Epithelial cell of esophagus (primary cell): Measurements from ENCODE around the gene RBM42.

Experiments
- DNase-seq: peaks from one replicate; pipeline ENCODE4 v3.0.0; 2010; ENCODE audit warnings: low read depth
- H3K4me3 ChIP-seq: 2 replicates; pipeline ENCODE4 v1.5.1; 2011; ENCODE audit warnings: mild to moderate bottlenecking, low read length, control low read depth
- TF ChIP-seq, protein P1 (sequence below): IDR thresholded peaks from 2 replicates; pipeline ENCODE4 v1.5.1; 2011; ENCODE audit warnings: low read depth, mild to moderate bottlenecking, low read length, control low read depth, inconsistent platforms; ENCODE audit not compliant: insufficient read depth; ENCODE audit errors: missing control alignments

RBM42 gene

DNA sequence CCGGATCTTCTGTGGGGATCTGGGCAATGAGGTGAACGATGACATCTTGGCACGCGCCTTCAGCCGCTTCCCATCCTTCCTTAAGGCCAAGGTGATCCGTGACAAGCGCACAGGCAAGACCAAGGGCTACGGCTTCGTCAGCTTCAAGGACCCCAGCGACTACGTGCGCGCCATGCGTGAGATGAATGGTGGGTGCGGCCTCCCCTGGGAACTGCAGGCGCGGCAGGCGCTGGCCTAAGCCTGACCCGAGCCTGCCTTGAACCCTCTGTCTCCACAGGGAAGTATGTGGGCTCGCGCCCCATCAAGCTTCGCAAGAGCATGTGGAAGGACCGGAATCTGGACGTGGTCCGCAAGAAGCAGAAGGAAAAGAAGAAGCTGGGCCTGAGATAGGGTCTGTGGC, 8.3 kb downstream of the RBM42 start:
- no peak for DNase-seq
- H3K4me3 ChIP-seq = no peak overlapping the region
- TF ChIP-seq, protein P1, sequence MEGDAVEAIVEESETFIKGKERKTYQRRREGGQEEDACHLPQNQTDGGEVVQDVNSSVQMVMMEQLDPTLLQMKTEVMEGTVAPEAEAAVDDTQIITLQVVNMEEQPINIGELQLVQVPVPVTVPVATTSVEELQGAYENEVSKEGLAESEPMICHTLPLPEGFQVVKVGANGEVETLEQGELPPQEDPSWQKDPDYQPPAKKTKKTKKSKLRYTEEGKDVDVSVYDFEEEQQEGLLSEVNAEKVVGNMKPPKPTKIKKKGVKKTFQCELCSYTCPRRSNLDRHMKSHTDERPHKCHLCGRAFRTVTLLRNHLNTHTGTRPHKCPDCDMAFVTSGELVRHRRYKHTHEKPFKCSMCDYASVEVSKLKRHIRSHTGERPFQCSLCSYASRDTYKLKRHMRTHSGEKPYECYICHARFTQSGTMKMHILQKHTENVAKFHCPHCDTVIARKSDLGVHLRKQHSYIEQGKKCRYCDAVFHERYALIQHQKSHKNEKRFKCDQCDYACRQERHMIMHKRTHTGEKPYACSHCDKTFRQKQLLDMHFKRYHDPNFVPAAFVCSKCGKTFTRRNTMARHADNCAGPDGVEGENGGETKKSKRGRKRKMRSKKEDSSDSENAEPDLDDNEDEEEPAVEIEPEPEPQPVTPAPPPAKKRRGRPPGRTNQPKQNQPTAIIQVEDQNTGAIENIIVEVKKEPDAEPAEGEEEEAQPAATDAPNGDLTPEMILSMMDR = no peak

DNA sequence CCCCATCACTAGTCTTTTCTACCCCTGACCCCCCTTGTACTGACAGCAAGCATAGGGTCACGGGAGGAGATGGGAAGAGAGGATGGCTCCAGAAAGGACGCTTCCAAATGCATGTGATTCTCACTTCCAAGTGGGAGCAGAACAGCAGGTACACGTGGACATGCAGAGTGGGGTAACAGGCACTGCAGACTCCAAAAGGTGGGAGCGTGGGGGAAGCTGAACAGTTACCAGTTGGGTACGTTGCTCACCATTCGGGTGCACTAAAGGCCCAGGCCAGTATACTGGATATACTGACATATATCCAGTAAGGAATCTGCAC, 10.4 kb downstream of the RBM42 start:
- H3K4me3 ChIP-seq = no peak overlapping the region
- TF ChIP-seq, protein P1 = no peak

DNA sequence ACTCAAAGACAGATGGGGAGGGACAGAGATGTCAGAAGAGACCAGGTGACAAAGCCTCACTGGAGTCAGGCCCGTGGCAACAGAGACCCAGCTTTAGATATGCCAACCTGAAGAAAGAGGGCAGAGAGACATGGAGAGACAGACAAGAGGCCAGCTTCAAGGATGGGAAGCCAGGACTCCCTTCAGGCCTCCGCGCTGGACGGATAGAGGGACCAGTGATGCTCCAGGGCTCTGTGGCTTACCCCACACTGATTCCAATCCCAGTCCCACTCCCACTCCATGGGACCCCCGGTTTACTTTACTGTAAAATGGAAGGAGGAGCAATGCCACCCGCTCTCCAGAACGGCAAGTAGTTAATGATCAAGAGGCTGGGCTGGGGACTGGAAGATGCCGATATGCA, 11.0 kb downstream of the RBM42 start:
- DNase-seq = no peak
- H3K4me3 ChIP-seq = no peak overlapping the region
- TF ChIP-seq, protein P1 = no peak

More for the DNA sequence above, 10.4 kb downstream of the RBM42 start:
- DNase-seq = no peak

DNA sequence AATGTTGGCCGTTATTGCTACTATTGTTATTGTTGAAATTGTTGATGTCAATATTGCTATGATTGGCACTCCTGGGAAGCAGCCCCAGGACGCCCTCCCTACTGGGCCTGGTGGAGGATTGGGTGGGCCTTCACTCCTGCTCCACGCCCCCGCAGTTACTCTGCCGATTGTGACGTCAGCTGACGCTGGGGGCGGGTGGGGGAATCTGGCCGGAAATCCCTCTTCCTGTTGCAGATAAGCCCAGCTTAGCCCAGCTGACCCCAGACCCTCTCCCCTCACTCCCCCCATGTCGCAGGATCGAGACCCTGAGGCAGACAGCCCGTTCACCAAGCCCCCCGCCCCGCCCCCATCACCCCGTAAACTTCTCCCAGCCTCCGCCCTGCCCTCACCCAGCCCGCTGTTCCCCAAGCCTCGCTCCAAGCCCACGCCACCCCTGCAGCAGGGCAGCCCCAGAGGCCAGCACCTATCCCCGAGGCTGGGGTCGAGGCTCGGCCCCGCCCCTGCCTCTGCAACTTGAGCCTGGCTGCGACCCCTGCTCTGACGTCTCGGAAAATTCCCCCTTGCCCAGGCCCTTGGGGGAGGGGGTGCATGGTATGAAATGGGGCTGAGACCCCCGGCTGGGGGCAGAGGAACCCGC, 12.8 kb downstream of the RBM42 start, which contains the start of gene ETV2:
Gene ETV2, plus strand, starts transcription at position 231 of the 637 bp plus-strand sequence. CDS start 716 bp downstream, outside the sequence.
- TF ChIP-seq, protein P1 = no peak
- no peak for DNase-seq
- H3K4me3 ChIP-seq = no peak within 1 kb of the TSS

DNA sequence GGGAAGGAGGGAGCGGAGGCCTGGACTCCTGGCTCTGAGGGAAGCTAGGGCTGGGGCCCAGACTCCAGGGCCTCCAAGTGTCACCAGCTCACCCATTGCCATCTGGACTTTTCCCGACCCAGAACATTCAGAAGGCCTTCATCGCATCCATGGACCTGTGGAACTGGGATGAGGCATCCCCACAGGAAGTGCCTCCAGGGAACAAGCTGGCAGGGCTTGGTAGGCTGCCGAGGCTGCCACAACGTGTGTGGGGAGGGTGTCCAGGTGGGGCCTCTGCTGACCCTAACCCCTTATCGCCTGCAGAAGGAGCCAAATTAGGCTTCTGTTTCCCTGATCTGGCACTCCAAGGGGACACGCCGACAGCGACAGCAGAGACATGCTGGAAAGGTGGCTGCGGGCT, 13.5 kb downstream of the RBM42 start:
- TF ChIP-seq, protein P1 = no peak
- no peak overlapping the region for H3K4me3 ChIP-seq
- DNase-seq = no peak

DNA sequence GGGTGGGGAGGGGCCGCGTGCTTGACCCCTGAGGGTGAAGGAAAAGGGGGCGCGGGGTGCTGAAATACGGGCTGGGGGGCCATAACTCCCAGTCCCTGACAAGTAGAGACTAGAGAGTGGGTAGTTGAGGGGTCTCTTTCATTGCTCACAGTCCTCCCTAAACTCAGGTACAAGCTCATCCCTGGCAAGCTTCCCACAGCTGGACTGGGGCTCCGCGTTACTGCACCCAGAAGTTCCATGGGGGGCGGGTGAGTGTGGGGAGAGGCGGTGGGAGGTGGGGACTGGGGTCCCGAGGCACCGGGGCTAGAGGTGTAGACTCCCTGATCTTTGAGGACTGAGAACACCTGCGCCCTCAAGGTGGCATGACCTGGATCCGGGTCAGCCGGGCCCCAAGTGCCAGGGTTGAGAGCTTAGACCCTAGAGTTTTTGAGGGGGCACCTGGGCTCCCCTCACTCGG, 14.0 kb downstream of the RBM42 start:
- H3K4me3 ChIP-seq = peak overlapping the region; percentile 55
- TF ChIP-seq, protein P1 = no peak
- no peak for DNase-seq
